DOHH2 (cell line): Measurements from ENCODE around the gene GLB1L2.

Experiments used
- CTCF ChIP-seq: fragments of 200-600 bp; sonication (generic); IDR thresholded peaks from one replicate; pipeline ENCODE4 v1.5.1; 2014; ENCODE audit warnings: antibody characterized with exemption, mild to moderate bottlenecking, low read depth, low read length; ENCODE audit not compliant: poor library complexity, severe bottlenecking
- EZH2phosphoT487 ChIP-seq: fragments of 200-600 bp; sonication (generic); IDR thresholded peaks from 2 replicates; pipeline ENCODE4 v1.6.1; 2017; ENCODE audit warnings: borderline replicate concordance, mild to moderate bottlenecking, antibody characterized with exemption, low read length, moderate library complexity, mixed read lengths

GRCh38 chr11:134363161-134363560, 31.4 kb downstream of the GLB1L2 start:
- no peak for TF ChIP-seq CTCF
- TF ChIP-seq EZH2phosphoT487 = no peak
